HepG2 (cell line): ENCODE measurements around the gene C16orf87. TPM values are rescaled to one million over a fixed set of nuclear protein-coding genes. Genes with fewer than 3 reads are reported as not detected.

Source experiments
- BCL6 ChIP-seq: IDR thresholded peaks from 2 replicates; pipeline ENCODE4 v1.6.1; 2016; ENCODE audit warnings: missing genetic modification reagents, missing compliant biosample characterization
- HDAC2 ChIP-seq: sonication (generic); formaldehyde crosslinking; IDR thresholded peaks from 2 replicates; pipeline ENCODE4 v1.4.0; 2020; ENCODE audit warnings: missing genetic modification reagents
- HMGXB3 ChIP-seq: sonication (generic); formaldehyde crosslinking; IDR thresholded peaks from 2 replicates; pipeline ENCODE4 v1.4.0; 2020; ENCODE audit warnings: missing genetic modification reagents, borderline replicate concordance
- NFKB2 ChIP-seq: sonication (generic); formaldehyde crosslinking; IDR thresholded peaks from 2 replicates; pipeline ENCODE4 v1.4.0; 2020; ENCODE audit warnings: missing genetic modification reagents, borderline replicate concordance
- ZNF121 ChIP-seq: sonication (generic); formaldehyde crosslinking; IDR thresholded peaks from 2 replicates; pipeline ENCODE4 v1.5.0; 2020; ENCODE audit warnings: mild to moderate bottlenecking, missing genetic modification reagents
- ZNF256 ChIP-seq: sonication (generic); formaldehyde crosslinking; conservative IDR thresholded peaks from 2 replicates; pipeline ENCODE4 v1.4.0; 2020; ENCODE audit warnings: missing genetic modification reagents
- ZNF33A ChIP-seq: sonication (generic); formaldehyde crosslinking; IDR thresholded peaks from 2 replicates; pipeline ENCODE4 v1.5.1; 2020; ENCODE audit warnings: missing genetic modification reagents, mild to moderate bottlenecking, moderate library complexity, borderline replicate concordance
- ZNF709 ChIP-seq: sonication (generic); formaldehyde crosslinking; IDR thresholded peaks from 2 replicates; pipeline ENCODE4 v1.5.0; 2020; ENCODE audit warnings: mild to moderate bottlenecking, missing genetic modification reagents
- polyA plus RNA-seq, 8 experiments: library from polyadenylated mRNA; depleted of rRNA in 3 of 8; stranded (reverse) in 7 of 8; unstranded in 1 of 8; fragments of >200 nt; fragmentation: Illumina TruSeq in 4 of 8; extraction: Trizol in 4 of 8; gene quantifications; 2 replicates each; pipeline versions ENCODE4 v1.2.1 to v1.2.3, GENCODE V29; 2011 to 2016; ENCODE audit warnings: low read depth in 4 of 8, missing spikeins in 1 of 8, mixed read lengths in 1 of 8; ENCODE audit not compliant: insufficient read depth in 1 of 8
- total RNA-seq, 5 experiments: library from RNA; depleted of rRNA; stranded (reverse); fragments of >200 nt; fragmentation: Illumina TruSeq; extraction: Trizol; gene quantifications; 2 replicates each; pipeline ENCODE4 v1.2.3, GENCODE V29; 2016; ENCODE audit warnings: low read depth in 1 of 5
- TF ChIP-seq, protein P1 (sequence below): sonication (generic); formaldehyde crosslinking; IDR thresholded peaks from 2 replicates; pipeline ENCODE4; 2020; ENCODE audit warnings: missing genetic modification reagents, mild to moderate bottlenecking, borderline replicate concordance
- TF ChIP-seq, protein P2 (sequence below): IDR thresholded peaks from 2 replicates; pipeline ENCODE4 v1.6.1; 2016; ENCODE audit warnings: low read depth, missing genetic modification reagents, missing compliant biosample characterization

Gene C16orf87
- total and polyA plus RNA-seq, 2 of the 13 experiments (the other 11 are each of a cell fraction or from before 2014, with no cell fraction given): 8.6 to 19.5 TPM

- TF ChIP-seq HMGXB3: no peak
- no peak; the same call in 1 of the 2 replicates for TF ChIP-seq BCL6 (CRISPR knock-in tag)
- TF ChIP-seq ZNF256 (CRISPR knock-in tag): no peak
- TF ChIP-seq, protein P1, sequence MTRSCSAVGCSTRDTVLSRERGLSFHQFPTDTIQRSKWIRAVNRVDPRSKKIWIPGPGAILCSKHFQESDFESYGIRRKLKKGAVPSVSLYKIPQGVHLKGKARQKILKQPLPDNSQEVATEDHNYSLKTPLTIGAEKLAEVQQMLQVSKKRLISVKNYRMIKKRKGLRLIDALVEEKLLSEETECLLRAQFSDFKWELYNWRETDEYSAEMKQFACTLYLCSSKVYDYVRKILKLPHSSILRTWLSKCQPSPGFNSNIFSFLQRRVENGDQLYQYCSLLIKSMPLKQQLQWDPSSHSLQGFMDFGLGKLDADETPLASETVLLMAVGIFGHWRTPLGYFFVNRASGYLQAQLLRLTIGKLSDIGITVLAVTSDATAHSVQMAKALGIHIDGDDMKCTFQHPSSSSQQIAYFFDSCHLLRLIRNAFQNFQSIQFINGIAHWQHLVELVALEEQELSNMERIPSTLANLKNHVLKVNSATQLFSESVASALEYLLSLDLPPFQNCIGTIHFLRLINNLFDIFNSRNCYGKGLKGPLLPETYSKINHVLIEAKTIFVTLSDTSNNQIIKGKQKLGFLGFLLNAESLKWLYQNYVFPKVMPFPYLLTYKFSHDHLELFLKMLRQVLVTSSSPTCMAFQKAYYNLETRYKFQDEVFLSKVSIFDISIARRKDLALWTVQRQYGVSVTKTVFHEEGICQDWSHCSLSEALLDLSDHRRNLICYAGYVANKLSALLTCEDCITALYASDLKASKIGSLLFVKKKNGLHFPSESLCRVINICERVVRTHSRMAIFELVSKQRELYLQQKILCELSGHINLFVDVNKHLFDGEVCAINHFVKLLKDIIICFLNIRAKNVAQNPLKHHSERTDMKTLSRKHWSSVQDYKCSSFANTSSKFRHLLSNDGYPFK (CRISPR knock-in tag): no peak
- TF ChIP-seq NFKB2 (CRISPR knock-in tag): peak; percentile 8; the same call in 1 of the 2 replicates
- no peak for TF ChIP-seq ZNF33A (CRISPR knock-in tag)
- TF ChIP-seq ZNF709: no peak
- TF ChIP-seq HDAC2 (CRISPR knock-in tag): peak; percentile 41; the same call in 1 of the 2 replicates
- TF ChIP-seq, protein P2, sequence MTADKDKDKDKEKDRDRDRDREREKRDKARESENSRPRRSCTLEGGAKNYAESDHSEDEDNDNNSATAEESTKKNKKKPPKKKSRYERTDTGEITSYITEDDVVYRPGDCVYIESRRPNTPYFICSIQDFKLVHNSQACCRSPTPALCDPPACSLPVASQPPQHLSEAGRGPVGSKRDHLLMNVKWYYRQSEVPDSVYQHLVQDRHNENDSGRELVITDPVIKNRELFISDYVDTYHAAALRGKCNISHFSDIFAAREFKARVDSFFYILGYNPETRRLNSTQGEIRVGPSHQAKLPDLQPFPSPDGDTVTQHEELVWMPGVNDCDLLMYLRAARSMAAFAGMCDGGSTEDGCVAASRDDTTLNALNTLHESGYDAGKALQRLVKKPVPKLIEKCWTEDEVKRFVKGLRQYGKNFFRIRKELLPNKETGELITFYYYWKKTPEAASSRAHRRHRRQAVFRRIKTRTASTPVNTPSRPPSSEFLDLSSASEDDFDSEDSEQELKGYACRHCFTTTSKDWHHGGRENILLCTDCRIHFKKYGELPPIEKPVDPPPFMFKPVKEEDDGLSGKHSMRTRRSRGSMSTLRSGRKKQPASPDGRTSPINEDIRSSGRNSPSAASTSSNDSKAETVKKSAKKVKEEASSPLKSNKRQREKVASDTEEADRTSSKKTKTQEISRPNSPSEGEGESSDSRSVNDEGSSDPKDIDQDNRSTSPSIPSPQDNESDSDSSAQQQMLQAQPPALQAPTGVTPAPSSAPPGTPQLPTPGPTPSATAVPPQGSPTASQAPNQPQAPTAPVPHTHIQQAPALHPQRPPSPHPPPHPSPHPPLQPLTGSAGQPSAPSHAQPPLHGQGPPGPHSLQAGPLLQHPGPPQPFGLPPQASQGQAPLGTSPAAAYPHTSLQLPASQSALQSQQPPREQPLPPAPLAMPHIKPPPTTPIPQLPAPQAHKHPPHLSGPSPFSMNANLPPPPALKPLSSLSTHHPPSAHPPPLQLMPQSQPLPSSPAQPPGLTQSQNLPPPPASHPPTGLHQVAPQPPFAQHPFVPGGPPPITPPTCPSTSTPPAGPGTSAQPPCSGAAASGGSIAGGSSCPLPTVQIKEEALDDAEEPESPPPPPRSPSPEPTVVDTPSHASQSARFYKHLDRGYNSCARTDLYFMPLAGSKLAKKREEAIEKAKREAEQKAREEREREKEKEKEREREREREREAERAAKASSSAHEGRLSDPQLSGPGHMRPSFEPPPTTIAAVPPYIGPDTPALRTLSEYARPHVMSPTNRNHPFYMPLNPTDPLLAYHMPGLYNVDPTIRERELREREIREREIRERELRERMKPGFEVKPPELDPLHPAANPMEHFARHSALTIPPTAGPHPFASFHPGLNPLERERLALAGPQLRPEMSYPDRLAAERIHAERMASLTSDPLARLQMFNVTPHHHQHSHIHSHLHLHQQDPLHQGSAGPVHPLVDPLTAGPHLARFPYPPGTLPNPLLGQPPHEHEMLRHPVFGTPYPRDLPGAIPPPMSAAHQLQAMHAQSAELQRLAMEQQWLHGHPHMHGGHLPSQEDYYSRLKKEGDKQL (CRISPR knock-in tag): no peak
- no peak for TF ChIP-seq ZNF121 (CRISPR knock-in tag)
These were observed 83.9 kb downstream of the C16orf87 start (continued) for GRCh38 chr16:46746821-46747776.
